Stimulated activated CD4-positive, alpha-beta T cell treated with anti-CD3 and anti-CD28 coated beads, Interleukin-15, amount 100 ng/mL, for 1 hour (primary cell): Measurements from ENCODE around the gene SEC24A.
A peak's percentile ranks its signal among the peaks of the same experiment; 100 is the strongest.
"Not testable (repeated sequence)": the region's sequence is repeated elsewhere in the genome, so short reads cannot be mapped to it uniquely, and the experiment has no call there.

Source experiments
- DNase-seq, 2 donors: peaks; one replicate each; pipeline ENCODE4 v3.0.0-alpha.2; 2020; ENCODE audit warnings: low read depth in 1 of 2, low spot score in 1 of 2

The SEC24A gene

GRCh38 chr5:134738963-134739661, 90.5 kb downstream of the SEC24A start:
- DNase-seq = no peak

GRCh38 chr5:134741052-134741451, 92.5 kb downstream of the SEC24A start:
- DNase-seq = no peak

- DNase-seq = no peak
Observed at GRCh38 chr5:134742134-134742533, 93.5 kb downstream of the SEC24A start.

GRCh38 chr5:134749415-134749814, 100.8 kb downstream of the SEC24A start:
- no peak for DNase-seq

GRCh38 chr5:134758176-134758503, 109.6 kb downstream of the SEC24A start:
- no peak for DNase-seq

GRCh38 chr5:134758504-134759341, 110.1 kb downstream of the SEC24A start, which contains the start of gene DDX46:
TSS of gene DDX46 (plus strand) at chr5:134758779. CDS start at chr5:134758939, 160 bp downstream.
- DNase-seq = peak; percentile 86 to 94

- DNase-seq = not testable (repeated sequence)
Observed at GRCh38 chr5:134767528-134768291, 119.1 kb downstream of the SEC24A start.

GRCh38 chr5:134769206-134769605, 120.6 kb downstream of the SEC24A start:
- DNase-seq = no peak

GRCh38 chr5:134772461-134773125, 124.0 kb downstream of the SEC24A start:
- DNase-seq = no peak

GRCh38 chr5:134777366-134777765, 128.8 kb downstream of the SEC24A start:
- DNase-seq = no peak
